T-helper 1 cell treated with Interleukin-12 subunit alpha and Interleukin-12 subunit beta and Interleukin-4 antibody, amounts not matched to agents 30 μg/mL and 1 μg/mL, for 36 hours (primary cell): Measurements from ENCODE around the gene DUS2.
A peak's percentile ranks its signal among the peaks of the same experiment; 100 is the strongest.
"Not testable (repeated sequence)": the region's sequence is repeated elsewhere in the genome, so short reads cannot be mapped to it uniquely, and the experiment has no call there.

ENCODE experiments used
- H3K27ac Mint-ChIP-seq: one replicate; pipeline ENCODE4 v1.8.0; 2021; ENCODE audit warnings: mild to moderate bottlenecking, mixed read lengths
- H3K27me3 Mint-ChIP-seq: one replicate; pipeline ENCODE4 v1.8.0; 2021; ENCODE audit warnings: low read depth, mixed read lengths
- H3K36me3 Mint-ChIP-seq: one replicate; pipeline ENCODE4 v1.8.0; 2021; ENCODE audit warnings: low read depth, mixed read lengths
- H3K4me1 Mint-ChIP-seq: one replicate; pipeline ENCODE4 v1.8.0; 2021; ENCODE audit warnings: low read depth, mixed read lengths
- H3K4me3 Mint-ChIP-seq: one replicate; pipeline ENCODE4 v1.8.0; 2021; ENCODE audit warnings: mild to moderate bottlenecking, moderate library complexity, mixed read lengths
- H3K9me3 Mint-ChIP-seq: one replicate; pipeline ENCODE4 v1.8.0; 2021; ENCODE audit warnings: mixed read lengths

DUS2 gene

DNA sequence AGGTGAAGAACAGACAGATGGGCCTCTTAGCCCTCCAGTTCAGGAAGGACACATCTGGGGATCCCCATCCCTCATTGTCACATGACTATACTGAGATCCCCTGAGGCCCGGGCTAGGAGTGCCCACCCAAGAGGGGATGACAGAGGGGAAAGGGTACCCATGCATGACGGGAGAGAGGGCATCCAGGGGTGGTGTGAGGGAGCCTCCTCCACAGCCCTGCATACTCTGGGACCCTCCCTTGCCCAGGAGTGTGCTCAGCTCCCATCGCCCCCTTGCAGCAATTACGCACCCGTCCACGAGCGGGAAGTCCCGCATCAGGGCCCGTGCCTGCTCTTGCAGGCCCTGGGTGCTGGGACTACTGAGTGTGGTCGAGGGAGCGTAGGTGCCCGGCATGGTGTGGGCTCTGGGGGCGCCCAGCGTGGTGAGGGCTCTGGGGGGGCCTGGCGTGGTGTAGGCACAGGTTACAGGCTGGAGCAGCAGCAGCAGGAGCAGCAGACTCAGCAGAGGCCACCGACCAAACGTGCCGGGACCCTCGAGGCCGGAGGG, 30.4 kb upstream of the DUS2 start:
- Mint-ChIP-seq H3K4me3 (no peak overlapping the region), H3K27me3 (no peaks in the 10 kb centered on the region), H3K36me3 (peaks cover 2% of the 10 kb centered on the region), H3K27ac (peak overlapping the region; percentile 82), H3K9me3 (no peaks in the 10 kb centered on the region), H3K4me1 (peaks cover 30% of the 10 kb centered on the region)

DNA sequence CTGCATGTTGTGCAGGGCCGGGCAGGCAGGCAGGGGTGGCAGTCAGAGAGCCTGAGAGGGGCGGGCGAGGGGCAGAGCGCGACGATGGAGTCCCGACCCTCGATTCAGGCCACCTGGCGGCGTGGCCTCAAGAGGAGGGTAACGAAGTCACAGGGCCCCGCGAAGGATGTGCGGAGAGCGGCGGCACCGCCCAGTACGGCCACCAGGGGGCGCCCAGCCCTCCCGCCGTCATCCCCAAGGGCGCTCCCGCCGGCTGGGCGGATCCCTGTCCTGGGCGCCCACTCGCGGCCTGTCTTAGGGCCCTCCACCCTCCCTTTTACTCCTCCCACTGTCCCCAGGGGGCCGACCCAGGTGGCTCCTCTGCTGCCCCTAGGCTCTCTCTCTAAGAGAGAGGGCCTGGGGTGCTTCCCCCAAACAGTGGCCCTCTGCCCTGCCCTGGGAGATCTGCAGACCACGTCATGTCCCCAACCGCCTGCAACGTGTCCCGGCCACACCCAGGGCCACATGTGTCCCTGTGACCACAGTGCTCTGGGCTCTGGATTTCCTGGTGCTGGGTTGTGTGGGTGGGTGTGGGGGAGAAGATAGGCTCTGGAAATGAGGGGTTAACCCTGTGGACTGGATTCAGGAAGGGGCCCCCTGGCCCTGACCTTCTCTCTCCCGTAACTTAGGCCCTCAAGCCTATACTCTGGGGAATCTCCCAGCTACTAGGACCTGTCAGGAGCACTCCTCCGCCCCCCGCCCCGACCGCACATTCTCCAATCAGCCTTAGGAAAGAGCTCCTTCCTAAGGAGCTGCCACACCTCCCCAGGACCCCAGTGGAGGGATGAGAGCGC, 29.7 kb upstream of the DUS2 start:
- Mint-ChIP-seq H3K9me3 (no peaks in the 10 kb centered on the region), H3K36me3 (no peaks in the 10 kb centered on the region)

DNA sequence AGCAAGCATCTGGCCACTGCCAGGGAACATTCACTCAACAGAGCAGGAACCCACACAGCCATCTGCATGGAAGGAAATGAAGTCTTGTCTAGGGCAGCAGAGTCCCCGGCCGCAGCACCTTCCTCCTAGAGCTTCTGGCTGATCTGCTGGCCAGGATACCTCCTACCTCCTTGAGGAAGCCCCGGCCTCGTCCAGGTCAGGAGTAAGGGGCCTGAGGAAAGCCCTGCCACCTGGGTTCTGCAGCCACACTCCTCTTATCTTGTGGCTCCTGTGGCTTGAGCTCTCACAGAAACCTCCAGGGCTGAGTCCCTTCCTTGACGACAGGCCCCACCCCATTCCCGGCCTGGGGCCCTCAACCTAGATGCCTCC, 29.1 kb upstream of the DUS2 start:
- Mint-ChIP-seq H3K4me3 (peak overlapping the region; percentile 83), H3K27ac (peak overlapping the region; percentile 98), H3K4me1 (peaks cover 30% of the 10 kb centered on the region)
- not testable (repeated sequence) for H3K36me3 Mint-ChIP-seq, H3K9me3 Mint-ChIP-seq, H3K27me3 Mint-ChIP-seq

More for the DNA sequence above, 29.7 kb upstream of the DUS2 start:
- H3K27ac Mint-ChIP-seq = peak overlapping the region; percentile 98
- H3K27me3 Mint-ChIP-seq = no peaks in the 10 kb centered on the region
- H3K4me1 Mint-ChIP-seq = peaks cover 25% of the 10 kb centered on the region
- peak overlapping the region; percentile 83 for H3K4me3 Mint-ChIP-seq

DNA sequence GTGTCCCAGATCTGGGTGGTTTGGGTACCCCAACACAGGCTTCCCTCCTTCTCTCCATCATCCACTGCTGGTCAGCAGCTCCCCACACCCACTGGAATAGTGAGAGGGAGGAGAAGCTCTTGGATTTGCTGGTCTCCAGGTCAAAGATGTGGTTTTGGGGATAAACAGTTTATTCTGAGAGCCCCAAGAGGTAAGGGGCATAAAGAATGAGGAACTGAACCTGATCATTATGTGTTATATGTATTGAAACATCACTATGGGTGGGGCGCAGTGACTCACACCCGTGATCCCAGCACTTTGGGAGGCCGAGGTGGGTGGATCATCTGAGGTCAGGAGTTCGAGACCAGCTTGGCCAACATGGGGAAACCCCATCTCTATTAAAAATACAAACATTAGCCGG, 27.7 kb upstream of the DUS2 start:
- Mint-ChIP-seq H3K4me3 (peak overlapping the region; percentile 15), H3K9me3 (no peaks in the 10 kb centered on the region), H3K36me3 (no peaks in the 10 kb centered on the region), H3K27me3 (no peaks in the 10 kb centered on the region), H3K4me1 (peaks cover 44% of the 10 kb centered on the region), H3K27ac (peak overlapping the region; percentile 57)

- Mint-ChIP-seq H3K4me3 (no peak overlapping the region), H3K9me3 (no peaks in the 10 kb centered on the region), H3K27me3 (no peaks in the 10 kb centered on the region), H3K36me3 (no peaks in the 10 kb centered on the region), H3K27ac (no peak overlapping the region), H3K4me1 (peaks cover 47% of the 10 kb centered on the region)
Measured at GRCh38 chr16:67996666-67997065, 26.4 kb upstream of the DUS2 start.

DNA sequence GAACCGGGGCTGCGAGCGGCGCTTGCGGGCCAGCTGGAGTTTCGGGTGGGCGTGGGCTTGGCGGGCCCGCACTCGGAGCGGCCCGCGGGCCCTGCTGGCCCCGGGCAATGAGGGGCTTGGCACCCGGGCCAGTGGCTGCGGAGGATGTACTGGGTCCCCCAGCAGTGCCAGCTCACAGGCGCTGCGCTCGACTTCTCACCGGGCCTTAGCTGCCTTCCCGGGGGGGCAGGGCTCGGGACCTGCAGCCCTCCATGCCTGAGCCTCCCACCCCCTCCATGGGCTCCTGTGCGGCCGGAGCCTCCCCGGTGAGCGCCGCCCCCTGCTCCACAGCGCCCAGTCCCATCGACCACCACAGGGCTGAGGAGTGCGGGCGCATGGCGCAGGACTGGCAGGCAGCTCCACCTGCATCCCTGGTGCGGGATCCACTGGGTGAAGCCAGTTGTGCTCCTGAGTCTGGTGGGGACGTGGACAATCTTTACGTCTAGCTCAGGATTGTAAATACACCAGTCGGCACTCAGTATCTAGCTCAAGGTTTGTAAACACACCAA, 24.8 kb upstream of the DUS2 start:
- peaks cover 42% of the 10 kb centered on the region for H3K4me1 Mint-ChIP-seq
- H3K27ac Mint-ChIP-seq, H3K36me3 Mint-ChIP-seq, H3K9me3 Mint-ChIP-seq, H3K27me3 Mint-ChIP-seq, H3K4me3 Mint-ChIP-seq: not testable (repeated sequence)

DNA sequence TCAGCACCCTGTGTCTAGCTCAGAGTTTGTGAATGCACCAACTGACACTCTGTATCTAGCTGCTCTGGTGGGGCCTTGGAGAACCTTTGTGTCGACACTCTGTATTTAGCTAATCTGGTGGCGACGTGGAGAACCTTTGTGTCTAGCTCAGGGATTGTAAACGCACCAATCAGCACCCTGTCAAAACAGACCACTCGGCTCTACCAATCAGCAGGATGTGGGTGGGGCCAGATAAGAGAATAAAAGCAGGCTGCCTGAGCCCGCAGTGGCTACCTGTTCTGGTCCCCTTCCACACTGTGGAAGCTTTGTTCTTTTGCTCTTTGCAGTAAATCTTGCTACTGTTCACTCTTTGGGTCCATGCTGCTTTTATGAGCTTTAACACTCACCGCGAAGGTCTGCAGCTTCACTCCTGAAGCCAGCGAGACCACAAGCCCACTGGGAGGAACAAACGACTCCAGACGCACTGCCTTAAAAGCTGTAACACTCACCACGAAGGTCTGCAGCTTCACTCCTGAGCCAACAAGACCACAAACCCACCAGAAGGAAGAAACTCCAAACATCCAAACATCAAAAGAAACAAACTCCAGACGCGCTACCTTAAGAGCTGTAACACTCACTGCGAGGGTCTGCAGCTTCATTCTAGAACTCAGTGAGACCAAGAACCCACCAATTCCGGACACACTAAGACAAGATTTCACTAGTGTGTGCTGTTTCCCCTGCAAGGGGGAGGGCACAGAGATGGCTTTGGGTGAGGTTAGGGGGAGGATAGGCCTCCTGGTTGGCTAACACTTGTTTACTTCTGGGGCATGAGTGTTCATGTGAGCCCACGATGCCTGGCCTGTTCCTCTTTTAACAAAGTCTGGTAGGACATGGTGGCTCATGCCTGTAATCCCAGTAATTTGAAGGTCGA, 24.1 kb upstream of the DUS2 start, which contains the start of gene DPEP2:
Gene DPEP2, minus strand, starts transcription at position 706 of the 910 bp plus-strand sequence. CDS start 6,272 bp downstream, outside the sequence.
- H3K27me3 Mint-ChIP-seq, H3K36me3 Mint-ChIP-seq, H3K9me3 Mint-ChIP-seq: not testable (repeated sequence)
- Mint-ChIP-seq H3K4me1 (peaks cover 36% of the 10 kb centered on the region), H3K4me3 (peak within 1 kb of the TSS; percentile 74), H3K27ac (peak within 1 kb of the TSS; percentile 82)

DNA sequence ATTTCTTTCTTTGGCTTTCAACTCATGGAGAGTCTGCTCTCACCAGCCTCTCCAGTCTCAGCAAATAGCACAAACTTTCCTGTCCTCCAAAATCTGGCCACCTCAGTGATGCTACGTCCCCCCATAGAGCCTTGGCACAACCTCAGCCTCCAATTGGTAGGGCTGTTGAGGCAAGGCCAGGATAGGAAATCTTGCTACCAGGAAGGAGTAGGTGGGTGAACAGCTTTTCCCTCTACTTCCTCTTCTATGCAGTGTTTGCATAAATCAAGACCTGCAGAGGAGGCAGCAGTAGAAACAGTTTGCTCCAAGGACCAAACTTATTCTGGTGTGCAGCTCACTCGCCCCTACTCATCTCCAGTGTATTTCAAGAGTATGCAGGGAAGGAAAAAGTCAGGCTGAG, 23.1 kb upstream of the DUS2 start:
- no peaks in the 10 kb centered on the region for H3K9me3 Mint-ChIP-seq
- peak overlapping the region; percentile 74 for H3K4me3 Mint-ChIP-seq
- peaks cover 32% of the 10 kb centered on the region for H3K4me1 Mint-ChIP-seq
- no peaks in the 10 kb centered on the region for H3K36me3 Mint-ChIP-seq
- H3K27me3 Mint-ChIP-seq = no peaks in the 10 kb centered on the region
- H3K27ac Mint-ChIP-seq = peak overlapping the region; percentile 82

DNA sequence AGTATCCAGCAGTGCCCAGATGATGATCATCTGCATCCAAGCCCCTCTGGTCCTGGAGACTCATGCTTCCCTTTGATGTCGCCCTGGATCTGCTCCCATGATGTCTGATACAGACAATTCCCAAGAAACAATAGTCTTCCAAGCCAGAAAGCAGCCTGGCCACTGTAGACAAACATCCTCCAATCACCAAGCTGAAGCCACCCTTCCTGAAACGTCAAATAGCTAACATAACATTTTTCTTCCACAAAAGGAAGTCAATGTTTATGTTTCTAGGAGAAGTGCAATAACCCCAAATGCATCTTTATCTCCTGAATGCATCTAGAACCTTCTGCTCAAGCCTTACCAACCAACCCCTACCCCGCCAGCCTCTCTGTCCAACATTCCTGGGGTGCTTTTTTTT, 22.6 kb upstream of the DUS2 start:
- Mint-ChIP-seq H3K27me3 (no peaks in the 10 kb centered on the region), H3K27ac (peak overlapping the region; percentile 82), H3K36me3 (no peaks in the 10 kb centered on the region), H3K4me3 (peak overlapping the region; percentile 74), H3K9me3 (no peaks in the 10 kb centered on the region), H3K4me1 (peaks cover 29% of the 10 kb centered on the region)

GRCh38 chr16:68003031-68003430, 20.1 kb upstream of the DUS2 start:
- no peak overlapping the region for H3K27ac Mint-ChIP-seq

GRCh38 chr16:68005211-68005610, 17.9 kb upstream of the DUS2 start:
- no peaks in the 10 kb centered on the region for H3K36me3 Mint-ChIP-seq

More at GRCh38 chr16:68003031-68003430, 20.1 kb upstream of the DUS2 start:
- Mint-ChIP-seq H3K36me3 (no peaks in the 10 kb centered on the region), H3K27me3 (no peaks in the 10 kb centered on the region), H3K9me3 (no peaks in the 10 kb centered on the region), H3K4me3 (no peak overlapping the region), H3K4me1 (peaks cover 34% of the 10 kb centered on the region)

DNA sequence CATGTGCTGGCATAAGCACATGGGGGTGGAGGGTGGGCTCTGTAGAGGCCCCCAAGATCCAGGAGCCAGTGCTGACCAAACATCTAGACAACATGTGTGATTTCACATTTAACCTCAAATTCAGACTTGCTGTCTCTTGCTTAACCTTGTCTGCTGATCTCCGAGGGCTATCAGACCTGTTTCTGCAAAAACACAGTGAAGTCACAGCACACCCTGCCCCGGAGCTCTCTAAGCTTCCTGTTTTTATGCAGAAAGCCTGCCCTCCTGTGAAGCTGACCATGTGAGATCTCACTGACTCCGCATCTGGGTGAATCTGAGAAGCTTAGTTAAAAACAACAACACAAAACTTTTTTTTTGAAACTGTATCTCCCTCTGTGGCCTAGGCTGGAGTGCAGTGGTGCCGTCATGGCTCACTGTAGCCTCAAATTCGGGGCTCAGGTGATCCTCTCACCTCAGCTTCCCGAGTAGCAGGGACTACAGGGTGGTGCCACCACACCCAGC, 17.2 kb upstream of the DUS2 start:
- Mint-ChIP-seq H3K4me1 (peaks cover 12% of the 10 kb centered on the region), H3K9me3 (no peaks in the 10 kb centered on the region), H3K27ac (peak overlapping the region; percentile 89), H3K36me3 (no peaks in the 10 kb centered on the region), H3K27me3 (no peaks in the 10 kb centered on the region), H3K4me3 (peak overlapping the region; percentile 7)

More at GRCh38 chr16:68005211-68005610, 17.9 kb upstream of the DUS2 start:
- Mint-ChIP-seq H3K4me3 (no peak overlapping the region), H3K4me1 (peaks cover 17% of the 10 kb centered on the region), H3K27me3 (no peaks in the 10 kb centered on the region), H3K27ac (peak overlapping the region; percentile 89), H3K9me3 (no peaks in the 10 kb centered on the region)

DNA sequence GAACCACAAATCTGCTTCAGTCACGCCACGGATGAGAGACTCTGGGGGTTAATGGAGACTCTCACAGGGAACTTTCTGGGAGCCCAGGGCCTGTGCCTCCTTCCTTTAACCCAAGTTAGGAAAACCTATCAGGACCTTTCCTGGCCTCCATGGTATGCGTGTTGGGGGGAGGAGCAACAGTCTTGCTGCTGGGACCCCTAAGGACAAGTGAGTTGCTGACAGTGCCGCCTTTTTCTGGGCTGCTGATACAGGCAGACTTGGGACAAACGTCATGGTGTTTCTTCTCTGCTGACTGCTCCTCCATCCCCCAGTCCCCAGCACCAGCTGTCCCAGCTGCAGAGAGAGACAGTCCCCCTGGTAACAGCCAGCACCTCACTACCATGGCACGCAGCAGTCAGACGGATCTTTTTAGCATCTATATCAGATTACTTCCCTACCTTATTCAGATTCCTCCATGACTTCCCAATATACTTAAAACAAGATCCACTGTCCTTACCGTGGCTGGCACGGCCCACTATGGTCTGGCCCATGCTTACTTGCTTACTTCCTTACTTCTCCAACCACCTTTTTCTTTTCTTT, 13.8 kb upstream of the DUS2 start:
- no peaks in the 10 kb centered on the region for H3K36me3 Mint-ChIP-seq
- H3K27ac Mint-ChIP-seq = no peak overlapping the region
- H3K4me1 Mint-ChIP-seq = peaks cover 18% of the 10 kb centered on the region
- H3K4me3 Mint-ChIP-seq = no peak overlapping the region
- H3K27me3 Mint-ChIP-seq = no peaks in the 10 kb centered on the region
- no peaks in the 10 kb centered on the region for H3K9me3 Mint-ChIP-seq

DNA sequence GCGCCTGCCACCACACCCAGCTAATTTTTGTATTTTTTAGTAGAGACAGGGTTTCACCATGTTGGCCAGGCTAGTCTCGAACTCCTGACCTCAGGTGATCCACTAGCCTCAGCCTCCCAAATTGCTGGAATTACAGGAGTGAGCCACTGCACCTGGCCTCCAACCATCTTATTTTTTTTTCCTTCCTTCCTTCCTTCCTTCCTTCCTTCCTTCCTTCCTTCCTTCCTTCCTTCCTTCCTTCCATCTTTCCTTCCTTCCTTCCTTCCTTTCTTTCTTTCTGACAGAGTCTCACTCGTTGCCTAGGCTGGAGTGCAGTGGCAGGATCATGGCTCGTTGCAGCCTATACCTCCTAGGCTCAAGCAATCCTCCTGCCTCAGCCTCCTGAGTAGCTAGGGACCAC, 13.2 kb upstream of the DUS2 start:
- H3K9me3 Mint-ChIP-seq, H3K27ac Mint-ChIP-seq, H3K4me3 Mint-ChIP-seq, H3K36me3 Mint-ChIP-seq, H3K27me3 Mint-ChIP-seq: not testable (repeated sequence)
- H3K4me1 Mint-ChIP-seq = peaks cover 18% of the 10 kb centered on the region
